GM10248 (cell line): Measurements from ENCODE around the gene MACROH2A1.

Experiments
- CTCF ChIA-PET: fragments of 300-600 bp; sonication (Branson Sonifier 250); formaldehyde crosslinking; extraction: SDS; loops from one replicate; lab custom pipeline; 2021; ENCODE audit warnings: antibody characterized with exemption; lab: Yijun Ruan, JAX
- POLR2A ChIA-PET: fragments of 350-650 bp; sonication (Branson Sonifier 250); formaldehyde crosslinking; extraction: SDS; loops from one replicate; lab custom pipeline; 2020; ENCODE audit warnings: antibody characterized with exemption; lab: Yijun Ruan, JAX
- DNase-seq: peaks from one replicate; pipeline ENCODE4 v3.0.0; 2012; ENCODE audit errors: extremely low spot score
- TF ChIP-seq, protein P1 (sequence below): IDR thresholded peaks from 2 replicates; pipeline ENCODE4 v1.5.1; 2012; ENCODE audit warnings: mild to moderate bottlenecking, low read depth; ENCODE audit errors: extremely low read depth, missing control alignments, control extremely low read depth

The MACROH2A1 gene

DNA sequence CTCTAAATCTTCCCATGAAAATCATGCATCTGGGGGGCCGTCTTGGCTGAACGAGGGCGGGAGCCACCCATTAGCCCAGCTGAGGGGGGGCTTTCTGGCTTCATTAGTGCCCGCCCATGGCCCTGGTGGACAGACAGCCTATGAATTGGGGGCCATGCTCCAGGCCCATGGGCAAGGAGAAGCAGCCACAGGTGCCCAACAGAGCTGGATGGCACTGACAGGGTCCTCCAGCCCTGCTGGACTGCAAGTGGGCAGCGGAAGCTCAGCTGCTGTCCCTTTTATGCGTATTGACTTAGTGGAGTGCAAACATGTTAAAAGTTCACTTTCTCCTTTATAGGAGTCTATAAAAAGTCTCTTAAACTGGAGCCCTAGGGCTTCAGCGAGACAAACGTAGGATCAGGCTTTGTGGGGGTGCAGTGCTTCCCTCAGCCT, 75.3 kb downstream of the MACROH2A1 start:
- DNase-seq: no peak
- POLR2A ChIA-PET: no interaction called here
- TF ChIP-seq, protein P1, sequence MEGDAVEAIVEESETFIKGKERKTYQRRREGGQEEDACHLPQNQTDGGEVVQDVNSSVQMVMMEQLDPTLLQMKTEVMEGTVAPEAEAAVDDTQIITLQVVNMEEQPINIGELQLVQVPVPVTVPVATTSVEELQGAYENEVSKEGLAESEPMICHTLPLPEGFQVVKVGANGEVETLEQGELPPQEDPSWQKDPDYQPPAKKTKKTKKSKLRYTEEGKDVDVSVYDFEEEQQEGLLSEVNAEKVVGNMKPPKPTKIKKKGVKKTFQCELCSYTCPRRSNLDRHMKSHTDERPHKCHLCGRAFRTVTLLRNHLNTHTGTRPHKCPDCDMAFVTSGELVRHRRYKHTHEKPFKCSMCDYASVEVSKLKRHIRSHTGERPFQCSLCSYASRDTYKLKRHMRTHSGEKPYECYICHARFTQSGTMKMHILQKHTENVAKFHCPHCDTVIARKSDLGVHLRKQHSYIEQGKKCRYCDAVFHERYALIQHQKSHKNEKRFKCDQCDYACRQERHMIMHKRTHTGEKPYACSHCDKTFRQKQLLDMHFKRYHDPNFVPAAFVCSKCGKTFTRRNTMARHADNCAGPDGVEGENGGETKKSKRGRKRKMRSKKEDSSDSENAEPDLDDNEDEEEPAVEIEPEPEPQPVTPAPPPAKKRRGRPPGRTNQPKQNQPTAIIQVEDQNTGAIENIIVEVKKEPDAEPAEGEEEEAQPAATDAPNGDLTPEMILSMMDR: no peak
- CTCF ChIA-PET: interaction anchor here (1.3 to 1.6 kb wide), 2 partner anchors 134 to 228 kb away, joined by 3 to 4 read pairs; no protein-coding TSS in a partner anchor

DNA sequence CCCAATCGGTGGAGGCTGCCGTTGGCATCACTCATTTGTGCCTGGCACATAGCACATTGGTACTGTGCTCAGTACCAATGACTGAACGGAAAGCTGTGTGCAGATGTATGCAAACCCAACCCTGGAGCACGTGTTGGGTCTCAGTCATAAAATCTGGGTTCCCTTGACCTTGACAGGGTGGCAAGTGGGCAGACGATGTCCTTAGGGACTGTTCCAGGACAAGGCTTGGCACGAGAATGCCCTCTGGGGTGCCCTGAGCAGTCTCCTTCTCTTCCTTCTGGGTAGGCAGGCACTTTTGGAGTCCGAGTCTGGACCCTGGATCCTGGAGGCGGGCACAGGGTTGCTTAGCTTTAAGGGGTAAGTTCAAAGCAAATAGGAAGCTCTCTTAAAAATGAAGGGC, 75.8 kb downstream of the MACROH2A1 start:
- CTCF ChIA-PET: interaction anchor here (1.3 to 1.6 kb wide), 2 partner anchors 135 to 228 kb away, joined by 3 to 4 read pairs; no protein-coding TSS in a partner anchor
- DNase-seq: no peak
- POLR2A ChIA-PET: no interaction called here
- TF ChIP-seq, protein P1: no peak

DNA sequence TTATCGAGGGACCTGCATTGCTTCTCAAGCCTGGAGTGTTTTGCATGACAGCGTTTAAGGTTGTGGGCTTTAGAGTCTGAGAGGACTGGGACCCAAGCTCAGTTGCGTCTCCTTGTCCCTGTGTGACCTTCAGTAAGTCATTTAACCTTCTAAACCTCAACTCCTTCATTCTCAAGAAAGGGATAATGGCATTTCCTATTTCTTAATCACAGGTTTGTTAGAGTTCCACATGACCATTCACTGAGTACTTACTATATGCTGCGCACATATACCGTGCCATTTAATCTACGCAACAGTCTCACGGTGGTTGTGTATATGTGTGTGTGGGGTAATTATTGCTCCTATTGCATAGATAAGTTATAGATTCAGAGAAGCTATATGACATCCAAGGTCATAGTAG, 76.3 kb downstream of the MACROH2A1 start:
- DNase-seq: no peak
- TF ChIP-seq, protein P1: no peak
- CTCF ChIA-PET: interaction anchor here (1.3 to 1.6 kb wide), 2 partner anchors 135 to 229 kb away, joined by 3 to 4 read pairs; no protein-coding TSS in a partner anchor
- POLR2A ChIA-PET: no interaction called here

DNA sequence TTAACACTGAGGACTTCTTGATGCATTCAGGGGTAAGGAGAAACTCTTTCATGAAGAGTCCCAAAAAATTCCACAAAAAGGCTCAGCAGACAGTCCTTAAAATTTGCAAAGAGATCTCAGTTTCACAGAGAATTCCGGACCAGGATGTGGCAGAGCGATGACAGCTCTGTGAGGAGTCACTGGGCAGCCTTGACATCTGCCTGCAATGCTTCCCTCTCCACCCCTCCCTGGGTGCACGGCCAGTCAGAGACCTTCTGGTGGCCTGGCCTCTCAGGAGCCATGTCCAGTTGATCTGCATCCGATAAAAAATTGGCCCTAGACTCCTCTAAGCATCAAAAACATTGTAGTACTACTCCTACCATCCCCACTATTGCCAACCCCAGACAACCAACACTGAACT, 76.8 kb downstream of the MACROH2A1 start:
- DNase-seq: no peak
- CTCF ChIA-PET: no interaction called here
- POLR2A ChIA-PET: no interaction called here
- TF ChIP-seq, protein P1: no peak

DNA sequence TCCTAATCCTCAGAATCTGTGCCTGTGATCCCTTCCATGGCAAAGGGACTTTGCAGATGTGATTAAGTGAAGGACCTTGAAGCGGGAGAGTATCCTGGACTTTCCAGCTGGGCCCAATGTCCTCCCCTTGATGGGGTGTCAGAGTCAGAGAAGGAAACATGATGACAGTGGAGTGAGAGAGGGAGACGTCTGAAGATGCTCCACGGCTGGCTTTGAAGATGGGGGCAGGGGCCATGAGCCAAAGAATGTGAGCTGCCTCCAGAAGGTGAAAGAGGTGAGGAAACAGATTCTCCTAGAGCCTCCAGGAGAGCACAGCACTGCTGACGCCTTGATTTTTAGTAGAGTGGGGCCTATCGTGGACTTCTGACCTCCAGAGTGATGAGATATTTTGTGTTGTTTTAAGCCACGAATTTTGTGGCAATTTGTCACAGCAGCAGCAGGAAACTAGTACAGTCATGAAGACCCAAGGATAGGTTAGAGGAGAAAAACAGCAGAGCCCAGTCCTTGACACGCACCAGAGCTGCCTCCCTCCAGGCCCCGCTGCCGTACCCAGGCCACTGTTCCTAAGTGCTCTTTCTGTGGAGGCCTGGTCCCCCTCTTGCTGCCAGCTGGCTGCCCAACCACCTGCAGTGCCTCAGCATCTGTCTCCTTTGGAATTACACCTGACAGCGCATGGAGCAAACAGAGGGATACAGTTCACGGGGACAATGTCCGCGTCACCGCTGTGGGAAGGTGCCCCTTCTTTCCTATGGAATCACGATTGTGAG, 78.1 kb downstream of the MACROH2A1 start:
- no peak for DNase-seq
- TF ChIP-seq, protein P1: no peak
- POLR2A ChIA-PET: no interaction called here
- CTCF ChIA-PET: interaction anchor here (0.9 to 1.5 kb wide), 2 partner anchors 12 to 105 kb away, joined by 4 to 5 read pairs; no protein-coding TSS in a partner anchor

DNA sequence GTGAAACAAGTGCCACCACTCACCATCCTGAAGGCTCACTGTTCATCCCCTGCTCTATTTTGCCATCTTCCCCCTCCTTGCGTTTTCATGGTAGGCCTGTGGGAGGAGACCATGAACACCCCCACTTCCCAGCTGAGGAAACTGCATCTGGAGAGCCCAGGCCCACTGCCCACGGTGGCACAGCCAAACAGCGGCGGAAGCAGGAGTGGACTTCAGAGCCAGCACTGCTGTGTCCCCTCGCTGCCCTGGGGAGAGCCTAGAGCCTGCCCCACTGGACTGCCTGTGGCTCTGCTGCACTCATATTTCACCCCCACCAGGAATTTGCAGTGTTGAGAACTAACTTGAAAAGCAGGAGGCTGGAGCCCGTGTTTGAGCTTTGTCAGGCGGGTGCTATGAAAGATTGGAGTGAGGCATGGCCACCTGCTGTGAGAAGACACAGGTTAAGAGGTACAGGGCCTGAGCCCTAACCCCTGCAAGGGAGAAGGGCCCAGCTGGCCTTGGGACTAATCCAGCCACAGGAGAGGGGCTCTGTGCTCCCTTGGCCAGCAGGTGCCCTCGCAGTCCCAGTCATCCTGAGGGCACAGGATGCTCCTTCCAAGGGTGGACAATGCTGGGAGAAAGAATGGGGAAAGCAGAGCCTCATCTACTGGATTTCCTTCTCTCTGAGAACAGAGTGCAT, 79.0 kb downstream of the MACROH2A1 start:
- no peak for DNase-seq
- ChIA-PET POLR2A (no interaction called here), CTCF (interaction anchor here (1.5 kb wide), 1 partner anchor 11 kb away, joined by 5 read pairs; no protein-coding TSS in a partner anchor)
- TF ChIP-seq, protein P1: no peak
